ENCODE data around the gene ARPC1B.

The ARPC1B gene

GRCh38 chr7:99369767-99370391, 4.7 kb upstream of the ARPC1B start:
- no peak for DNase-seq (ENCODE audit: extremely low read depth, low read depth)
- no peak for TF ChIP-seq CTCF (IDR thresholded peaks at IDR 0.05; ENCODE audit: low read depth, low read length)

GRCh38 chr7:99371376-99371920, 3.1 kb upstream of the ARPC1B start:
- TF ChIP-seq CTCF (IDR thresholded peaks at IDR 0.05; ENCODE audit: low read depth, low read length), result no peak
- DNase-seq (ENCODE audit: extremely low read depth, low read depth), result no peak

GRCh38 chr7:99372275-99373090, 2.0 kb upstream of the ARPC1B start:
- no peak for TF ChIP-seq CTCF (IDR thresholded peaks at IDR 0.05; ENCODE audit: low read depth, low read length)
- no peak for DNase-seq (ENCODE audit: extremely low read depth, low read depth)

- no peak for DNase-seq (ENCODE audit: extremely low read depth, low read depth)
- no peak for TF ChIP-seq CTCF (IDR thresholded peaks at IDR 0.05; ENCODE audit: low read depth, low read length)
Measured at GRCh38 chr7:99373091-99374066, 1.2 kb upstream of the ARPC1B start.

GRCh38 chr7:99375070-99375807, 709 bp downstream of the ARPC1B start:
- DNase-seq (ENCODE audit: extremely low read depth, low read depth), result peak; percentile 60

More at GRCh38 chr7:99375070-99375807, 709 bp downstream of the ARPC1B start:
- TF ChIP-seq CTCF (IDR thresholded peaks at IDR 0.05; ENCODE audit: low read depth, low read length), result no peak
